HG03565 (cell line): ENCODE data around the gene SLC38A11.
"Not testable (repeated sequence)": the region's sequence is repeated elsewhere in the genome, so short reads cannot be mapped to it uniquely, and the experiment has no call there.

ENCODE experiments used
- ATAC-seq: cut with Tn5 transposase; IDR thresholded peaks from one replicate; pipeline ENCODE4 v1.9.1; 2021; ENCODE audit warnings: mild to moderate bottlenecking, moderate library complexity; ENCODE audit not compliant: unreplicated experiment

Gene SLC38A11

GRCh38 chr2:164954954-164955701 lies at the start of gene SLC38A11:
TSS of gene SLC38A11 (minus strand) at chr2:164955525. CDS start at chr2:164955247, 278 bp downstream.
- ATAC-seq: no peak

- no peak for ATAC-seq
Observed at GRCh38 chr2:165003443-165004130, 48.3 kb upstream of the SLC38A11 start.

GRCh38 chr2:165002638-165003037 lies 47.3 kb upstream of the SLC38A11 start:
- no peak for ATAC-seq

- ATAC-seq: not testable (repeated sequence)
Observed at GRCh38 chr2:164994664-164995299, 39.5 kb upstream of the SLC38A11 start.

GRCh38 chr2:164993287-164994016 lies 38.1 kb upstream of the SLC38A11 start:
- ATAC-seq: no peak

GRCh38 chr2:164992818-164993217 lies 37.5 kb upstream of the SLC38A11 start:
- peak; percentile 68 for ATAC-seq

- ATAC-seq: not testable (repeated sequence)
Observed at GRCh38 chr2:164992093-164992454, 36.7 kb upstream of the SLC38A11 start.

- peak; percentile 73 for ATAC-seq
Observed at GRCh38 chr2:164991361-164992092, 36.2 kb upstream of the SLC38A11 start.

GRCh38 chr2:164990953-164991352 lies 35.6 kb upstream of the SLC38A11 start:
- not testable (repeated sequence) for ATAC-seq

GRCh38 chr2:164988805-164989204 lies 33.5 kb upstream of the SLC38A11 start:
- ATAC-seq: not testable (repeated sequence)

- ATAC-seq: not testable (repeated sequence)
Observed at GRCh38 chr2:164986027-164986426, 30.7 kb upstream of the SLC38A11 start.

GRCh38 chr2:164984428-164984827 lies 29.1 kb upstream of the SLC38A11 start:
- ATAC-seq: no peak

- no peak for ATAC-seq
Observed at GRCh38 chr2:164981217-164981990, 26.1 kb upstream of the SLC38A11 start.

- not testable (repeated sequence) for ATAC-seq
Observed at GRCh38 chr2:164980688-164981087, 25.4 kb upstream of the SLC38A11 start.

GRCh38 chr2:164979113-164979512 lies 23.8 kb upstream of the SLC38A11 start:
- no peak for ATAC-seq

GRCh38 chr2:164976875-164977470 lies 21.6 kb upstream of the SLC38A11 start:
- not testable (repeated sequence) for ATAC-seq

- no peak for ATAC-seq
Observed at GRCh38 chr2:164976301-164976700, 21.0 kb upstream of the SLC38A11 start.

GRCh38 chr2:164975891-164976290 lies 20.6 kb upstream of the SLC38A11 start:
- no peak for ATAC-seq

GRCh38 chr2:164974221-164974620 lies 18.9 kb upstream of the SLC38A11 start:
- no peak for ATAC-seq
